Activated CD4-positive, alpha-beta memory T cell treated with anti-CD3 and anti-CD28 coated beads, Interleukin-2, amount 10 ng/mL, durations not matched to agents 7 days and 5 days (primary cell): ENCODE data around the gene TSNAX. TPM values are rescaled to one million over a fixed set of nuclear protein-coding genes. Genes with fewer than 3 reads are reported as not detected.
"Not testable (repeated sequence)": the region's sequence is repeated elsewhere in the genome, so short reads cannot be mapped to it uniquely, and the experiment has no call there.

Experiments used
- CTCF ChIA-PET: fragments of 350-600 bp; sonication (Branson Sonifier 250); formaldehyde crosslinking; loops from one replicate; lab custom pipeline; 2021; ENCODE audit warnings: antibody characterized with exemption, inconsistent platforms; lab: Charles Lee
- POLR2A ChIA-PET: fragments of 350-600 bp; sonication (Branson Sonifier 250); formaldehyde crosslinking; loops from one replicate; lab custom pipeline; 2021; ENCODE audit warnings: antibody characterized with exemption; lab: Charles Lee
- DNase-seq: peaks from one replicate; pipeline ENCODE4 v3.0.0-alpha.2; 2020
- H3K27ac Mint-ChIP-seq: one replicate; pipeline ENCODE4 v1.8.0; 2021; ENCODE audit warnings: mild to moderate bottlenecking, mixed read lengths
- H3K27me3 Mint-ChIP-seq: one replicate; pipeline ENCODE4 v1.8.0; 2021; ENCODE audit warnings: mixed read lengths
- H3K36me3 Mint-ChIP-seq: one replicate; pipeline ENCODE4 v1.8.0; 2021; ENCODE audit warnings: low read depth, mixed read lengths
- H3K4me1 Mint-ChIP-seq: one replicate; pipeline ENCODE4 v1.8.0; 2021; ENCODE audit warnings: mixed read lengths
- H3K4me3 Mint-ChIP-seq: one replicate; pipeline ENCODE4 v1.8.0; 2021; ENCODE audit warnings: mild to moderate bottlenecking, mixed read lengths
- H3K9me3 Mint-ChIP-seq: one replicate; pipeline ENCODE4 v1.8.0; 2021; ENCODE audit warnings: mixed read lengths
- total RNA-seq, 2 experiments: library from RNA; stranded (reverse); gene quantifications; one replicate each; pipeline ENCODE4 v1.2.3, GENCODE V29; 2021

TSNAX gene
- total RNA-seq, 2 experiments from 2014 or later: 44.4 to 48.7 TPM

DNA sequence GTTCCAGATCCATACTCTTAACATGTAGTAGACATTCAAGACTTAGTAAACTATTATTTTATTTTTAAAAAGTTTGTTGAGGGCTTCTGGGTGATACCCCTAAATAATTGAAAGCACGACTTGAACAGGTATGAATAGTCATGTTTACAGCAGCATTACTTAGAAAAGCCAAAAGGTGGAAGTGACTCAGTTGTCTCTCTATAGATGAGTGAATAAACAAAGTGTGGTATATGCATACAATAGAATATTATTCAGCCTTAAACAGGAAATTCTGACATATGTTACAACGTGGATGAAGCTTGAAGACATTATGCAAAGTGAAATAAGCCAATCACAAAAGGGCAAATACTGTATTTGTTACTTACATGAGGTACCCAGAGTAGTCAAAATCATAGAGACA is 26.5 kb downstream of the TSNAX start:
- Mint-ChIP-seq H3K9me3 (peaks cover 4% of the 10 kb centered on the region), H3K4me1 (peaks cover 35% of the 10 kb centered on the region), H3K4me3 (no peak overlapping the region), H3K27me3 (no peaks in the 10 kb centered on the region), H3K36me3 (peaks cover 39% of the 10 kb centered on the region), H3K27ac (no peak overlapping the region)
- no peak for DNase-seq
- POLR2A ChIA-PET: interaction anchor here (0.7 kb wide), 2 partner anchors 25 to 216 kb away, joined by 3 to 4 read pairs; partner anchors contain the start of gene SPRTN
- CTCF ChIA-PET: interaction anchor here (1.4 kb wide), 1 partner anchor 48 kb away, joined by 3 read pairs; no protein-coding TSS in a partner anchor

- no peak overlapping the region for H3K27ac Mint-ChIP-seq
- no peak overlapping the region for H3K4me3 Mint-ChIP-seq
- peaks cover 4% of the 10 kb centered on the region for H3K9me3 Mint-ChIP-seq
- H3K27me3 Mint-ChIP-seq: no peaks in the 10 kb centered on the region
- H3K4me1 Mint-ChIP-seq: peaks cover 30% of the 10 kb centered on the region
- ChIA-PET CTCF (interaction anchor here (1.6 kb wide), 1 partner anchor 200 kb away, joined by 4 read pairs; no protein-coding TSS in a partner anchor), POLR2A (interaction anchor here (0.7 kb wide), 1 partner anchor 335 kb away, joined by 3 read pairs; no protein-coding TSS in a partner anchor)
- H3K36me3 Mint-ChIP-seq: peaks cover 44% of the 10 kb centered on the region
- DNase-seq: no peak
Measured at GRCh38 chr1:231557411-231557810, 28.9 kb downstream of the TSNAX start.

DNA sequence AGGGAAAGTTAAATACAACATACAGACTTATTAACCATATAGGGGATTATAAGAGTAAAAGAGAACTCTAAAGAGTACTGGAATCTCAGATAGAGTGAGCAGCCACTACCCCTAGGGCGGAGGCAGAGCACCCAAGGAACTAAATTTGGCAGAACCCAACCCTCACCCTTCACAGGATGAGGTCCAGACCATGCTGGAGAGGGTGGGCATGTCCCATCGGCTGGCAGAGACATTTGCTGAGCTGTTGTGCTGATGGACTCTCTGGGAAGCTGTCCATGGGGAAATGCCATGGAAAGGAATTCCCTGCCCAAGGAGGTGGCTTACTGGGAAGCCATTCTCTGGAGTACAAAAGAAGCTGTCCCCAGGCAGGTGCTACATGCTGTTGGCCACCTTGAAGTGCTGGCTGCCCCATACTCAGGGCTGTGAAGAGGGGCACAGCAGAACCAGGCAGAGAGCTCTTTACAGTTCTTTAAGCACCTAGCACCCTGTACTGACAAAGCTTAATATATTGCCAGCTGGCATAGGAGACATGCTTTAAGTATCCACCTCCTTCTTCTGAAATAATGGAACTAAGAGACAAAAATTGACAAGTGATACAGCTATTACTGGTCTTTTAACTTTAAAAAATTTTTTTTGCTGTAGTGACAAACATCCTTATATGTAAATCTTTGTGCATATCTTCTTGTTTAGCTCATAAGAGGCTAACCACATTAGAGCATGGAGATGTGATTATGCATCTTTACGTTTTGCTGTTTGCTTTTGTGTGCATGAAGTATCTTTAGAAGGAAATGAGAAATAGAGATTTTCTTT is 29.6 kb downstream of the TSNAX start:
- DNase-seq: no peak
- H3K27ac Mint-ChIP-seq: no peak overlapping the region
- H3K4me3 Mint-ChIP-seq: no peak overlapping the region
- H3K4me1 Mint-ChIP-seq: peaks cover 31% of the 10 kb centered on the region
- POLR2A ChIA-PET: interaction anchor here (0.7 to 1.1 kb wide), 3 partner anchors 10 to 137 kb away, joined by 3 read pairs; no protein-coding TSS in a partner anchor
- peaks cover 4% of the 10 kb centered on the region for H3K9me3 Mint-ChIP-seq
- CTCF ChIA-PET: interaction anchor here (1.6 kb wide), 2 partner anchors 8 to 201 kb away, joined by 4 to 5 read pairs; no protein-coding TSS in a partner anchor
- no peaks in the 10 kb centered on the region for H3K27me3 Mint-ChIP-seq
- H3K36me3 Mint-ChIP-seq: peaks cover 41% of the 10 kb centered on the region

DNA sequence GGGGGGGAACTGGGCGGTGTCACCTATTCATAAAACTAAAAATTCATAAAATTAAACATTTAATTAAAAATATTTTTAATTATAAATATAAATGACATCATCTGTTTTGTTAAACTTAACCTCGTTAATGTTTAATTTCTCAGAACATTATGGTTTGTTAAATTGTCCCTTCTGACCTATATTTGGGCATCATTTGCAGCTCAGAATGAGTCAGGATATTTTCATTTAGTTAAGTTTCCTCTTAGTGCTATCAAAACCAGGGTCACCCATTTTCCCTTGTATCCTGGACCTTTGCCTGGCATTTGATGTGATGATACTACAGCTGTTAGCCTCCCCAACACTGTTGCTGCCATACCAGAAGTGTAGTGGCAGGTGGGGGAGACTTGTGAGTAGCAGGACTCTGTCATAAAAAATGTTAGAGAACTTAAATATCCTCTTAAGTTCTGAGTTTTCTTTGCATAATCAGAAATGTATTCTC is 30.3 kb downstream of the TSNAX start:
- CTCF ChIA-PET: interaction anchor here (1.6 kb wide), 1 partner anchor 8 kb away, joined by 5 read pairs; no protein-coding TSS in a partner anchor
- no peak for DNase-seq
- H3K4me3 Mint-ChIP-seq: no peak overlapping the region
- no peak overlapping the region for H3K27ac Mint-ChIP-seq
- H3K27me3 Mint-ChIP-seq: no peaks in the 10 kb centered on the region
- H3K4me1 Mint-ChIP-seq: peaks cover 34% of the 10 kb centered on the region
- POLR2A ChIA-PET: interaction anchor here (0.7 to 1.1 kb wide), 3 partner anchors 9 to 138 kb away, joined by 3 read pairs; no protein-coding TSS in a partner anchor
- peaks cover 4% of the 10 kb centered on the region for H3K9me3 Mint-ChIP-seq
- H3K36me3 Mint-ChIP-seq: peaks cover 44% of the 10 kb centered on the region

DNA sequence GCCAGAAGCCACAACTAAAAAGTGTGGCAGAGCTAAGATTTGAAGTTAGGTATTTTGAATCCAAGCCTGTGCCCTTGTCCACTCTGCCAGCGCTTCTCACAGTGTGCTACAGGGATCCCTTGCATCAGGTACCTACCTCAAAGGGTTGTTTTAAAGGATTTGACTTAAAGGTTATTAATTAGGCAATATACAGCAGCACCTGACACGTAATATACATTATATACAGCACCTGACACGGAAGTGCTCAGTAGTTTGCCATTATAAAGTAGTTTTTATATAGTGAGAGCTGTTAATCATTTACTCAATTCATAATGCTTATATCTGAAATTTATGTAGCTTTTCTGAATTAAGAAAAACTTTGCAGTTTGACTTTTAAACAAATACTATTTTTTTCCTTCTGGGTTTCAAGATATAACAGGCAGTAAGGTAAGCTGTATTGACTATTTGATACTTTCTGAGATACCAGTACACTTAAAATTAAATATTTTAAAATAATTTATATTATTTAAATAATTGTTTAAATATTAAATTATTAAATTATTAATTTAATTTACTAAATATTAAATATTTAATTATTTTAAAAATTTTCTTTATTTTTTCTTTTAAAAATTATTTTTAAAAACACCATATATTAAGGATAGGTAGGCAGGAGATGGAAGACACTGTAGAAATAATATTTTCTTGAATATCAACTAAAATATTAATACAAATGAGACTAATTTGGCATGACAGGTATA is 33.3 kb downstream of the TSNAX start:
- Mint-ChIP-seq H3K4me1 (peaks cover 18% of the 10 kb centered on the region), H3K27me3 (no peaks in the 10 kb centered on the region), H3K27ac (no peak overlapping the region), H3K36me3 (peaks cover 41% of the 10 kb centered on the region), H3K4me3 (no peak overlapping the region), H3K9me3 (no peaks in the 10 kb centered on the region)
- no peak for DNase-seq
- POLR2A ChIA-PET: interaction anchor here (0.9 kb wide), 1 partner anchor 18 kb away, joined by 3 read pairs; no protein-coding TSS in a partner anchor
- CTCF ChIA-PET: interaction anchor here (1.2 kb wide), 1 partner anchor 14 kb away, joined by 4 read pairs; no protein-coding TSS in a partner anchor

- POLR2A ChIA-PET: no interaction called here
- Mint-ChIP-seq H3K27ac (no peak overlapping the region), H3K27me3 (no peaks in the 10 kb centered on the region), H3K4me1 (peaks cover 8% of the 10 kb centered on the region), H3K9me3 (no peaks in the 10 kb centered on the region), H3K4me3 (no peak overlapping the region), H3K36me3 (peaks cover 46% of the 10 kb centered on the region)
- CTCF ChIA-PET: no interaction called here
- no peak for DNase-seq
Measured at GRCh38 chr1:231563247-231563646, 34.8 kb downstream of the TSNAX start.

DNA sequence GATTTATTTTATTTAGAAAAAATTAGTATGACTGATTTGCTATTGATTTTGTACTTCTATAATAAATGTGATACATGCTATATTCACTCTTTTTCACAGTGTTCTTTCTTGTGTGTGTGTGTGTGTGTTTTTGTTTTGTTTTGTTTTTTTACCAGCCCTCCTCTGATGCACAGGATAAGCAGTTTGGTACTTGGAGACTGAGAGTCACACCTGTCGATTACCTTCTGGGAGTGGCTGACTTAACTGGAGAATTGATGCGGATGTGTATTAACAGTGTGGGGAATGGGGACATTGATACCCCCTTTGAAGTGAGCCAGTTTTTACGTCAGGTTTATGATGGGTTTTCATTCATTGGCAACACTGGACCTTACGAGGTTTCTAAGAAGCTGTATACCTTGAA is 35.9 kb downstream of the TSNAX start:
- H3K27ac Mint-ChIP-seq: no peak overlapping the region
- H3K4me1 Mint-ChIP-seq: peaks cover 4% of the 10 kb centered on the region
- H3K36me3 Mint-ChIP-seq: peaks cover 47% of the 10 kb centered on the region
- POLR2A ChIA-PET: no interaction called here
- H3K27me3 Mint-ChIP-seq: no peaks in the 10 kb centered on the region
- no peaks in the 10 kb centered on the region for H3K9me3 Mint-ChIP-seq
- no peak overlapping the region for H3K4me3 Mint-ChIP-seq
- no peak for DNase-seq
- CTCF ChIA-PET: no interaction called here

GRCh38 chr1:231566496-231566895 is 38.0 kb downstream of the TSNAX start:
- no peak for DNase-seq
- POLR2A ChIA-PET: no interaction called here

GRCh38 chr1:231570262-231570661 is 41.8 kb downstream of the TSNAX start:
- peaks cover 25% of the 10 kb centered on the region for H3K36me3 Mint-ChIP-seq
- H3K27me3 Mint-ChIP-seq, H3K4me1 Mint-ChIP-seq, DNase-seq, POLR2A ChIA-PET, H3K9me3 Mint-ChIP-seq, H3K27ac Mint-ChIP-seq, H3K4me3 Mint-ChIP-seq, CTCF ChIA-PET: not testable (repeated sequence)

More at GRCh38 chr1:231566496-231566895, 38.0 kb downstream of the TSNAX start:
- H3K27me3 Mint-ChIP-seq: no peaks in the 10 kb centered on the region
- peaks cover 4% of the 10 kb centered on the region for H3K4me1 Mint-ChIP-seq
- no peaks in the 10 kb centered on the region for H3K9me3 Mint-ChIP-seq
- no peak overlapping the region for H3K27ac Mint-ChIP-seq
- CTCF ChIA-PET: no interaction called here
- H3K36me3 Mint-ChIP-seq: peaks cover 45% of the 10 kb centered on the region
- no peak overlapping the region for H3K4me3 Mint-ChIP-seq

DNA sequence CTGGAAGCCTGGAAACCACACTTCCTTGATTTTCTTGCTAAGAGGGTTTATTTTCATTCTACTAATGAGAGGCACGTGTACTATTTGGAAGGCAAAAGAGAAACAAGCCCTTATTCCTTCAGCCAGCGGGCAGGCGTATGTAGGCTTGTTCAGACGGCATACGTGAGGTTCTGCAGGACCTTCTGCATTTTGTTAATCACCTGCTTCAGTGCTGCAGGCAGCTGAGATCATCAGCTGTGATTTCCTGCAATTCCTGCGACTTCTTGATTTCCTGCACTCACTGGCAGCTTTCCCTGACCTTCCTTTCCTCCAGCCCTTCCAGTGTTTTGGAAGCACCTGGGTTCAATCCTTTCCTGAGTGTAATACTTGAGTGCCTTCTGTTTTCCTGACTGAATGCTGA is 43.4 kb downstream of the TSNAX start:
- H3K27ac Mint-ChIP-seq: no peak overlapping the region
- no peaks in the 10 kb centered on the region for H3K4me1 Mint-ChIP-seq
- ChIA-PET POLR2A (no interaction called here), CTCF (interaction anchor here (0.6 kb wide), 1 partner anchor 256 kb away, joined by 6 read pairs; no protein-coding TSS in a partner anchor)
- peaks cover 18% of the 10 kb centered on the region for H3K36me3 Mint-ChIP-seq
- no peak overlapping the region for H3K4me3 Mint-ChIP-seq
- no peak for DNase-seq
- H3K27me3 Mint-ChIP-seq: no peaks in the 10 kb centered on the region
- no peaks in the 10 kb centered on the region for H3K9me3 Mint-ChIP-seq

GRCh38 chr1:231575472-231575871 is 47.0 kb downstream of the TSNAX start:
- POLR2A ChIA-PET: interaction anchor here (1.4 kb wide), 1 partner anchor 155 kb away, joined by 4 read pairs; no protein-coding TSS in a partner anchor
- Mint-ChIP-seq H3K36me3 (no peaks in the 10 kb centered on the region), H3K27ac (no peak overlapping the region), H3K27me3 (no peaks in the 10 kb centered on the region), H3K4me3 (no peak overlapping the region), H3K9me3 (no peaks in the 10 kb centered on the region), H3K4me1 (no peaks in the 10 kb centered on the region)
- CTCF ChIA-PET: no interaction called here
- DNase-seq: no peak

GRCh38 chr1:231576804-231577718 is 48.6 kb downstream of the TSNAX start:
- H3K27me3 Mint-ChIP-seq: no peaks in the 10 kb centered on the region
- ChIA-PET CTCF (no interaction called here), POLR2A (interaction anchor here (1.0 kb wide), 1 partner anchor 29 kb away, joined by 3 read pairs; no protein-coding TSS in a partner anchor)
- no peaks in the 10 kb centered on the region for H3K9me3 Mint-ChIP-seq
- no peak overlapping the region for H3K4me3 Mint-ChIP-seq
- DNase-seq: no peak
- H3K27ac Mint-ChIP-seq: no peak overlapping the region
- no peaks in the 10 kb centered on the region for H3K36me3 Mint-ChIP-seq
- H3K4me1 Mint-ChIP-seq: no peaks in the 10 kb centered on the region
